HuH-7 (cell line): ENCODE data around the gene ENTPD2.
A peak's percentile ranks its signal among the peaks of the same experiment; 100 is the strongest.

Experiments
- DNase-seq: peaks from one replicate; pipeline ENCODE4 v3.0.0; 2011; ENCODE audit warnings: low spot score

ENTPD2 gene

GRCh38 chr9:137079401-137079787 is 25.5 kb upstream of the ENTPD2 start:
- DNase-seq, result no peak

GRCh38 chr9:137078701-137079400 is 25.0 kb upstream of the ENTPD2 start:
- DNase-seq, result no peak

- DNase-seq, result no peak
Measured at GRCh38 chr9:137077758-137078693, 24.2 kb upstream of the ENTPD2 start.

GRCh38 chr9:137077010-137077747 is 23.3 kb upstream of the ENTPD2 start, which contains the start of gene UAP1L1:
UAP1L1 (plus strand) TSS chr9:137077517; CDS start chr9:137077533, 16 bp downstream.
- peak; percentile 64 for DNase-seq

GRCh38 chr9:137076636-137077009 is 22.8 kb upstream of the ENTPD2 start:
- DNase-seq, result no peak

- DNase-seq, result no peak
Measured at GRCh38 chr9:137075275-137075775, 21.5 kb upstream of the ENTPD2 start.

GRCh38 chr9:137074657-137075274 is 20.9 kb upstream of the ENTPD2 start:
- DNase-seq, result no peak

GRCh38 chr9:137073992-137074399 is 20.1 kb upstream of the ENTPD2 start:
- no peak for DNase-seq

- no peak for DNase-seq
Measured at GRCh38 chr9:137071282-137071681, 17.4 kb upstream of the ENTPD2 start.

GRCh38 chr9:137070906-137071275 is 17.0 kb upstream of the ENTPD2 start:
- DNase-seq, result peak; percentile 68

- DNase-seq, result peak; percentile 96
Measured at GRCh38 chr9:137070201-137070905, 16.5 kb upstream of the ENTPD2 start, which contains the start of gene SAPCD2. SAPCD2 (minus strand) TSS chr9:137070557; CDS start chr9:137070460, 97 bp downstream.

- DNase-seq, result no peak
Measured at GRCh38 chr9:137069508-137070091, 15.7 kb upstream of the ENTPD2 start.

GRCh38 chr9:137068539-137069507 is 15.0 kb upstream of the ENTPD2 start:
- no peak for DNase-seq

- DNase-seq, result peak; percentile 96
Measured at GRCh38 chr9:137067860-137068538, 14.1 kb upstream of the ENTPD2 start.

GRCh38 chr9:137066096-137066861 is 12.4 kb upstream of the ENTPD2 start:
- DNase-seq, result no peak

GRCh38 chr9:137065336-137065967 is 11.6 kb upstream of the ENTPD2 start:
- no peak for DNase-seq

- DNase-seq, result no peak
Measured at GRCh38 chr9:137064880-137065164, 11.0 kb upstream of the ENTPD2 start.
